SIG-M5 treated with dmso at 0.1 percent for 504 hours (cell line): Measurements from ENCODE around the gene MCU.
A peak's percentile ranks its signal among the peaks of the same experiment; 100 is the strongest.
"Not testable (repeated sequence)": the region's sequence is repeated elsewhere in the genome, so short reads cannot be mapped to it uniquely, and the experiment has no call there.

Experiments used
- DNase-seq: peaks from one replicate; lab custom pipeline; 2025; ENCODE audit not compliant: unreplicated experiment; lab: John Stamatoyannopoulos, UW

MCU gene

DNA sequence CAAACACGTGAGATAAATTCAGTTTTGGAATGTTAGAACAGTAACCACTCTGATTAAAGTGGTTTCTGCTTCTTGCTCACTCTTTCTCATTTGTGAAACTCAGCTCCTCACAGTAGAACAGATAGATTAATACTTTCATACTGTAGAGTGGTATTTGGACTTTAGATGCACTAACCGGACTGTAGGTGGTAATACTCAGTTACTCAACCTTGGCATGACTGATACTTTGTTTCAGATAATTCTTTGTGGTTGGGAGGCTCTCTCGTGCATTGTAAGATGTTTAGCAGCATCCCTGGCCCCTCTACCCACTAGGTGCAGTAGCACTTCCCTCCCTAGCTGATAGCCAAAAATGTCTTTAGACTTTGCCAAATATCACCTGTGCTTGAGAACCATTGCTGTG lies 37.6 kb downstream of the MCU start:
- no peak for DNase-seq

DNA sequence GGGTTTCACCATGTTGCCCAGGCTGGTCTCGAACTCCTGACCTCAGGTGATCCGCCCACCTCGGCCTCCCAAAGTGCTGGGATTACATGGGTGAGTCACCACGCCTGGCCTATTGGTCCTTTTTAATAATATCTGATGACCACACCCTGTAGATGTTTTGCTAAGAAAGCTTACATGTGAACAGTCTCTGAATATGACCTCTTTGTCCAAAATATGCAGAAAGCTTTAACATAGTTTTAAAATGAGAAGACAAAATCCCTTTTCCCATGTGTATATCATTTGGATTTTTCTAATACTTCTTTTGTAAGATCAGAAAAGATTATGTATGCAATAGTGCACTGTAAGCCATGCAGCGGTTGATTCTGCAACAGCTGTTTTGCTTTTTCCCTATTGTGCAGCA lies 38.5 kb downstream of the MCU start:
- DNase-seq: no peak

DNA sequence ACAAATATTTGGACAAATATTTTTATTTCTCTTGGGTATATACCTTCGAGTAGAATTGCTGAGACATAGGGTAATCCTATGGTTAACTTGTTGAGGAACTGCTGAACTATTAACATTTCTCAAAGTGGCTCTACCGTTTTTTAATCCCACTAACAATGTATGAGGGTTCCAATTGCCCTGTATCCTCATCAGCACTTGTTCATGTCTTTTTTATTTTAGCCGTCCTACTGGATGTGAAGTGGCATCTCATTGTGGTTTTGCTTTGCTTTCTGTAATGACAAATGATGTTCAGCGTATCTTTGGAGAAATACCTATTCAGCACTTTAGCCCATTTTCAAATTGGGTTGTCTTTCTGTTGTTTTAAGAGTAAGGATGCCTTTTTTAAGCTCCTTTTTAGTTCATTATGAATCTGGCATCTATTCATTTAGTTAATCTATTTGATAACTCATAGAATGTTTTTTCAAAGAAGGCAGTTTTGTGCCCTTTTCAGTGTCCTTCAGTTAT lies 40.0 kb downstream of the MCU start:
- no peak for DNase-seq

DNA sequence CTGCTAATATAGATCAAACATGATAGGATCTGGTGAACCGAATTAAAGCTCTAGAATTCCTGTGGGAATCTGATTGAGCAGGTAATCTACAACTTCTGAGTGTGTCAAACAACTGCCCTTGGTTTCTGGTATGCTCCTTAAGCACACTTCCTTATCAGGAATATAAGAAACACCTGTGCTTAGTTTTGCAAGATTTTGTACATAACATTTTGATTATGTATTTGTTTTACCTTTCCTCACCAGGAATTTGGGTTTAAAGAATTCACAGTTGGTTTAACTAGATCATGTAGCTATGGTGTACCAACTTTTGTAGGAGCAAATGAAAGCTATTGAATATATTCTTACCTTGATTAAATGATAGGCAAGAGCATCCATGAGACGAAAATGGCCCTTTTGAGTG lies 40.6 kb downstream of the MCU start:
- DNase-seq: no peak

DNA sequence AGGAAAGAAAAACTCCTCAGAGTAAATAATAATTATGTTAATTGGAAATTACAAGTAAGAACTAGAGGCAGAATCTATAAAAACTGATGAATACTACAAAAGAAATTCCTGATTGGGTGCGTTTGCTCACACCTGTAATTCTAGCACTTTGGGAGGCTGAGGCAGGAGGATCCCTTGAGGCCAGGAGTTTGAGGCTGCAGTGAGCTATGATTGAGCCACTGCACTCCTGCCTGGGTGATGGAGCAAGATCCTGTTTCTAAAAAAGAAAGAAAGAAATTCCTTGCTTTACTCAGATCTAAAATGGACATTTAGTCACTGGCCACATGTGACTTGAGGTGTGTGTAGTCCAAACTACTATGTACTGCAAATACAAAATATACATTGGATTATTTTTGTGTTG lies 42.0 kb downstream of the MCU start:
- no peak for DNase-seq

DNA sequence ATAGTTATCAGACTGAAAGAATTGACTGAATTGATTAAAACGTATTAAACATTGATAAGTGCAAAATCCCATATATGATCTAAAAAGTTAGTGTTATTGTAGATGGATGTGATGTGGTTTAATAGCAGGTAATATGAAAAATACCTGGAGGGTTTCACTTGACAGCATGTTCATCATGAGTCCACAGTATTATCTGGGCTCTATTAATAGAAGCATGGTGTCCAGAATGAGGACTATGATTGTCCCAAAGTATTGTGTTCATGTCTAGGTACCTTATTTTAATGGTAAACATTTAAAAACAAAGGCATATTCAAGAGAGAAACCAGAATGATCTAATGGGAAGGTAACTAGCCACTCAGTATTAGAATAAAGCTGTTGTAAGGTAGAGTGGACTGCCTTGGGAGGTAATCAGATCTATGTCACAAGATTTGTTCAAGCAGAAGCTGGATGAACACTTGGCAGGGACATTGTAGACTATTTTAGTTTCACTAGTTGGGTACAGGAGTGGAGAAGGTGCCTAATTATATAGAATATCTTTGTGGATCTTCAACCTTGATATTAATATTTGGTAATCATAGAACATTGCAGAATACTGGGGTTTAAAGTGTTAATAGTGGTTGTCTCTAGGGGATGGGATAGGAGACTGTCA lies 43.5 kb downstream of the MCU start:
- no peak for DNase-seq

DNA sequence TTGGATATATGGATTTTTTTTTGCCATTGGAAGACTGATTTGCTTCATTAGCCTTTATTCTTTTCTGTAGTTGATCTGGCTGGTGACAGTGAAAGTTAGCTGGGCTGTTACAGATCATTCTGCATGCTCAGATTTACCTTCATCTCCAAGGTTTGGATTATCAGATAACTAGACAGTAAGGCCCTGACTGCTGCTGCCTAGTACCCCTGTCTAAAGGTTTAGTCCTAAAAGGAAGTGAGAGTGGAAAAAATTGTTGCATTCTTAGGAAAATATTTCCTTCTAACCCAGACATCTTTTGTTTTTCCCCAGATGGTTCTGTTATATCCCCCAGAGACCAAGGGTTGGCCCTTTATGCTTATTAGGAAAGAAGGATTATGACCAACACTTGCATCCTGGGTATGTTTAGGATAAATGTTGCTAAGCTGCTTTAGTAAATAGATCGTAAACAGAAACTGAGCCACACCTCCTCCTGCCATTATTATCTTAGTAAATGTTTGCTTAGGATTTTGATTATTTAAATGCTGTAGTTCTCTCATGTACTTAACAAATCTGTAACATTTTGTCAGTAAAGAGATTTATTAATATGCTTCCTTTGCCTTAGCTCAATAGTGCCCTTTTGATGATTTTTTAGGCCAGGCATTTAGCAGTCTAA lies 44.4 kb downstream of the MCU start:
- DNase-seq: no peak

DNA sequence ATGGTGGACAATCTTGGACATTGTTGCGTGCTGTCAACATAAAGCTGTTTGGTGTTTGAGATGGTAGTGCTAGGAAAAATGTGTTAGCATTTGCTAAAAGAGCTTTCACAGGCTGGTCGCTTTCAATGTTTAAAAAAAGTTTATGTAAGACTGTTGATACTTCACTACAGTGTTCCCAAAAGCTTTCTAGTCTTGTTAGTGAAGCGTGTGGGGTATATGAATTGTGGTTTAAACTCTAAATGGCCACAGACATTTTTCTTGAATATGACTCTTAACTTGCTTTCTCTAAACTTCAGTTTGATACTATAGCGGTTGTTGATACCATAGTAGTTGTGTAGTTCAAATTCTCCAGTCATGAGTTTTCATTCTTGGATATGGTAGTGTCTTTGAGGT lies 44.9 kb downstream of the MCU start:
- no peak for DNase-seq

DNA sequence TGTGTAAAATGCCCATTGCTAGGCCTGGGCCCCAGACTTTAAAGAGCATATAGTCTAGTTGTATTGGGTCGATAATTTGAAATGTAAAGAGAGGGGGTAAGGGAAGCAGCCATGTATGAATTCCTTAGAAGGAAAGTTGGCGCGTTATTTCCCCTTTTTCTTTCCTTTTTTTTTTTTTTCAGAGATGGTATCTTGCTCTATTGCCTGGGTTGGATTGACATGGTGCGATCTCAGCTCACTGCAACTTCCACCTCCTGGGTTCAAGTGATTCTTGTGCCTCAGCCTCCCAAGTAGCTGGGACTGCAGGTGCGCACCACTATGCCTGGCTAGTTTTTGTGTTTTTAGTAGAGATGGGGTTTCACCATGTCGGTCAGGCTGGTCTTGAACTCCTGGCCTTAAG lies 45.4 kb downstream of the MCU start:
- not testable (repeated sequence) for DNase-seq

DNA sequence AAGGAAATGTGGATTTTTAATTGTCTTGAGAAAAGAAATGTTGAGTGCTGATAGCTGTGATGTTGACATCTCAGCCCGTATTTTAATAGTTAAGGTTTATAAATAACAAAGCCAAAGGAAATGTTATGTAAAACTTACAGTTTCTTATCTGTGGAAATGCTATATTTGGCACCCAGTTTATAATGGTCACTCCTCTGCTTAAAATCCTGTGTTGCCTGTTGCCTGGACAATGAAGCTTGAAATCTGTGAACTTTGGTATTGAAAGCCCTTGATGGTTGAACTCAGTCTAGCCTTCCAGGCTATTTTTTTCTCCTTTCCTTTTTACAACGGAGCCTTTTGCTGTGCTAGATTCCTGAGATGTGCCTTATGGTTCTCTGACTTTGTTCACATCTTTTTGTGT lies 46.5 kb downstream of the MCU start:
- no peak for DNase-seq

DNA sequence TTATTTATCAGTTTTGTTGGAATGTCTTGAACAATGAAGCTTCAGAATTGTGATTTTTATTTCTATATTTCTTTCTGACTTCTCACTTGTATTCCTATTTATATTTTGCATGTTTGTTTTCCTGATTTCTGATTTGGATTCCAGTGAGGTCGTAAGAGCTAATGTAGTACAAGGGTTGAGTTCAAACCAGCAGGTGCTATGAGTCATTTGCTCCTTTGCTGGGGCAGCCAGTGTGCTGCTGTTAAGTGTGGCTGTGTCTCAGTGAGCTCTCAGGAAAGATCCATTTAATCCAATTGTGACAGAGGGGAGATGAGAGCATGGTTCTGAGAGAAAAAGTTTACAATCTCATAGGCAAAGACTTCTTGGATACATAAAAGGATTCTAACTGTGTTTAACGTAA lies 48.6 kb downstream of the MCU start:
- DNase-seq: no peak

DNA sequence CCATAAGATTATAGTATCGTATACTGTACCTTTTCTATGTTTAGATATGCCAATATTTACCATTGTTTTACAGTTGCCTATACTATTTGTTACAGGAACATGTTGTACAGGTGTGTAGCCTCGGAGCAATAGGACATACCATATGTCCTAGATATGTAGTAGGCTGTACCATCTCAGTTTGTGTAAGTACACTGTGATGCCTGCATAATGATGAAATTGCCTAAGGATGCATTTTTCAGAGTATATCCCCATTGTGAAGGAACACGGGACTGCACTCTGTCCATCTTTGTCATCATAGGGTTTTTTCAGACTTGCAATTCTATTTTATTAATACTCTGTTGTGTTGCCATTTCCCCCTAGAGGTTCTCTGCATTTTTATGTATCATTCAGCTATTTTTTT lies 50.1 kb downstream of the MCU start:
- no peak for DNase-seq

DNA sequence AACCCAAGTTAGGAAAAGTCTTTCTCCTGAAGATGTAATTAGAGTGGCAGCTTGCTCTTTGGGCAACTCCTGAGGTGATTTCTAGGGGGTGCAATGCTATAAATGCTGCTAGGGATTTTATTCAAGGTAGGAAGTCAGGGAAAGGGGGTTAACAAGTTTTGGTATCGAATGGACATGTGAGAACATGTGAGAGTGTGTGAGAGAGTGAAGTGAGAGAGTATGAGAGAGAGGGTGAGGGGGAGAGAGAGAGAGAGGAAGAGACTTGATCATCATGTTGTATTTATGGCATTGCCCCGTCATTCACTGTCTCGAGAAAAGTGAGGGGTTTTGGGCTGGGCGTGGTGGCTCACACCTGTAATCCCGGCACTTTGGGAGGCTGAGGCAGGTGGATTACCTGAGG lies 50.9 kb downstream of the MCU start:
- no peak for DNase-seq

DNA sequence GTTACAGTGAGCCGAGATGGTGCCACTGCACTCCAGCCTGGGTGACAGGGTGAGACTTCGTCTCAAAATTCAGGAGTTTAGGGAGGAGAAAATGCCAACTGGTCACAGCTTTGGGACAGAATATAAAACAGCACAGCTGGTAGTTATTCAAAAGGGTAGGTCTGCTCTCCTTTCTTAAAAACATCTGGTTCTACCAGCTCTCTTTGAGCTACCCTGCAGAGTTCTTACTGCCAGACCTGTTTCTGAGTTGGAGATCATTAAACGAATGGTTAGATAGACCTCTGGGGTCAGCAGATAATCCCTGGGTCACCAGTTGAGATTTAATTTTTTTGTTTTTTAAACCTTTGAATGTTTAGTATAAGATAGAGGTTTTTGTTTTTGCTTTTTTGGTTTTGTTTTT lies 52.6 kb downstream of the MCU start:
- DNase-seq: no peak

DNA sequence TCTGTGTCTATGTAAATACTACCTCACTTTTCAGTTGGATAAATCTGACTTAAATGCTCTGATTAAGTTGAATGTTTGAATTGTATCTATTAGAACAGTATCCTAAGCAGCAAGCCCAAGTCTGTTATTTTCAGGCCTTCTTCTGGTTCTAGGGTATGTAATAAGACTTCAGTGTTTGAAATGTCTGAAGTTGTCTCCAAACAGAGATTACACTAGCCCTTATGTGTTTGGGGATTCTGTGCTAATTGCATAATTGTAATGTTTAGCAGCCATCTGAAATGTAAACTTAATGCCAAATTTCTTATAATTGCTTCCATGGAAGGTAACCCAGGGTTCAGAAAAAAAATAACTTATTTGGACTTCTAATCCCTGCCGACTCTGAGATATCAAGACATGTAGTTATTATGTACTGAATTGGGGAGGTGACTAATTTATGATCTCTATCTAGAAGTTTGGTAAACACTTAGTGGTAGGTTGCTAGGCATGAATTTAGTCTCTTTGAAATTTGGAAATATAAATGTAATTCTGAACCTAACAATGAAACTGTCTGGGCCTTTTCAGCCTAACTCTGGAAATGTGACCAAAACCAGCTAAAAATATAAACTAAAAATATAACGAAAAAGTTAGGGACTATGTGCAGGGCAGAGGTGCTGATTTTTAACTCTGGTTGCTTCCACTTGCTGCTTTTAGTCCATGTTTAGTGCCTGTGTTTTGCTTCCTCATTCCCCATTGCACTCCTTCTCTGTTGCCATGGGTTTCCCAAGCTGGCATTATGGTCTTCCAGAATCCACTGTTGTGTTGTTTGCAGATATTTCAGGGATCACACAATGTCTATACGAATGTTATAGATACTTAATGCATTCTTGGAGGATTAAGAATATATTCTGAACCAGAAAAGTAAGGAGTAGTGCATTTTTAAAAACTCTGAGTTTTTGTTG lies 54.8 kb downstream of the MCU start:
- DNase-seq: no peak

DNA sequence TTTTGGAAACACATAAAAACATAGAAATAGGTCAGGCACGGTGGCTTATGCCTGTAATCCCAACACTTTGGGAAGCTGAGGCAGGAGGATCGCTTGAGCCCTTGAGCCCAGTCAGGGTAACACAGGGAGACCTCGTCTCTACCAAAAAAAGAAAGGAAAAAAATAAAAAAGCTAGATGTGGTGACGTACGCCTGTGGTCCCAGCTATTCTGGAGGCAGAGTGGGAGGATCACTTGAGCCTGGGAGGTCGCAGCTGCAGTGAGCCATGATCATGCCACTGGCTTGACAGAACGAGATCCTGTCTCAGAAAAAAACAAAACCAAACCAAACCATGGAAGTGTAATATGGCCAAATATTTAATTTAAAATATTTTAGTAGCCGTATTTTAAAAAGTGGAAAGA lies 55.6 kb downstream of the MCU start:
- DNase-seq: no peak

DNA sequence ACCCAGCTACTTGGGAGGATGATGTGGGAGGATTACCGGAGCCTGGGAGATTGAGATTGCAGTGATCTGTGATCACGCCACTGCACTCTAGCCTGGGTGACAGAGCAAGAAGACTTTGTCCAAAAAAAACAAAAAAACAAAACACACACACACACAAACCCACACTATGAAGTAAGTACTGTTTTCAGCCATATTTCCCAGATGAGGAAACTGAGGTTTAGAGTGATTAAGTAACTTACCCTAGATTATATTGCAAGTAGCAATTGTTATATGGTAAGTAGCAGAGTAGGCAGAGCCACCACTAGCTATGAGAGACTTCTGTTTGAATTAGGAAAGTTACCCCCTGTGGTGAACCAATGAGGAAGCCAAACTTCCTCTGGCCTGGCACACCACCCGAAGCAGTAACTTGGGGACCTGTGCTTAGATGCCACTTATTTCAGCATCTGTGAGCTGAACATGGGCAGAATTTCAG lies 61.9 kb downstream of the MCU start:
- DNase-seq: peak; percentile 95

DNA sequence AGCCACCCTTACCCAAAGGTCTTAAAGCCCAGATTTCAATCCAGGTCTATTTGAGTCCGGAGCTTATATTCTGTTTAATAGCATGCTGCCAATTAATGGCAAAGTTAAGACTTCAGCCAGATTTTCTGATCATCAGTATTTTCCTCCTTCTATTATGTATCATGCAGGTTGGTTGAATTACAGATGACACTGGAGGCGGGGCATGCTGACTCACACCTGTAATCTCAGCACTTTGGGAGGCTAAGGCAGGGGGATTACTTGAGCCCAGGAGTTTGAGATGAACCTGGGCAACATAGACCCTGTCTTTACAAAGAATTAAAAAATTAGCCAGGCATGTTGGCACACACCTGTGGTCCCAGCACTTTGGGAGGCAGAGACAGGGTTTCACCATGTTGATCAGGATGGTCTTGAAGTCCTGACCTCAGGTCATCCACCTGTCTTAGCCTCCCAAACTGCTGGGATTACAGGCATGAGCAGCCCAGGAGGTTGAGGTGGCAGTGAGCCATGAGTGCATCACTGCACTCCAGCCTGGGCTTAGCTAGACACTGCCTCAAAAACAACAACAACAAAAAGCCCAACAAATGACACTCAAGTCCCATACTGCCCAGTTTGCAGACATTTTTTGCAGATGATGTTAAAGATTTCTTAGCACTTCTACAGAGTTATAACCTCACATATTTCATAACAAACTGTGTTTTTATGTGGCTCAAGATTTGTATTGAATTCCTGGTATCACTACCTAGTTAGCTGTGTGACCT lies 62.5 kb downstream of the MCU start:
- DNase-seq: no peak

DNA sequence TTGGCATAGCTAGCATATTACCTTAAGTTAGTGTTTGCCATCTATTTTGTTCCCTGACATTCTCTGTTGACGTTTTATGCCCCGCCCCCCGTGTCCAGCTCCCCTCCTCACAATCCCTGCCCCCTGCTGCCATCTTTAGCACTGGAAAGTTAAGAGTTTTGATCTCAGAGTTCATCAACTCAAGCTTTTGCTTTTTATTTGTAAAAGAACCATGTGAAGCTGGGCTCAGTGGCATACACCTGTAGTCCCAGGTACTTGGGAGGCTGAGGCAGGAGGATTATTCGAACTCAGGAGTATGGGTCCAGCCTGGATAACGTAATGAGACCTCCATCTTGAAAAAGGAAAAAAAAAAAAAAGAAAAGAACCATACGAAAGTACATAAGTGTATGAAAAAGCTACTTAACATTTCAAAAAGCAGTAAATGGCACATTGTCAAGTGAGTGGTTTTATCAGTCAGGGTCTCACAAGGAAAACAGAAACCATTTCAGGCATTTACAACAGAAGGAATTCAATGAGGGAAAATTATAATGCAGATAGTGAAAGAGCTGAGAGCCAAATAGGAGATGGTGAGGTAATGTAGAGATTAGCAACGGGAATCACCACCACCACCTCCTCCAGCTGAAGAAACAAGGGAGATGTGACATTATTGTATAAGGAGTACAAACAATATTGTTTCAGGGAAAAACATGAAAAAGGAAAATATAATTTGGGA lies 64.9 kb downstream of the MCU start:
- DNase-seq: no peak

DNA sequence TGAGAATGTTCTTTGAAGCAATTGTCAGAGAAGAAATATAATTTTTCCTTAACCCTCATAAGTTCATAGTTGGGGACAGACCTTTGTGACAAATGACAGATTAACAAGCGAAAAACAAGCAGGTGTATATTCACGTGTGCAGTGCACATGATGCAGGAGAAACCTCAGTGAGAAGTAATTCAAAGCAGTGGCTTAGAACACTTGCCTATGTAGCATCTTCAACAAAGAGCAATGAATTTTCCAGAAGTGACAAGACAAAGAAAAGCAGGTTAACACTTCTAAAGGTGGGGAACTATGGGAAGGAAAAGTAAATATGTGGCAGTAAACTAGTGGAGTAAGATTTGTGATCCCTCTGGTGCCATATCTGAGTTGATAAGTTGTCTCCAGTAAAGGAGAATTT lies 65.8 kb downstream of the MCU start:
- no peak for DNase-seq
